T-cell (primary cell): ENCODE measurements around the gene LMF1. TPM values are rescaled to one million over a fixed set of nuclear protein-coding genes. Genes with fewer than 3 reads are reported as not detected.
"Not testable (repeated sequence)": the region's sequence is repeated elsewhere in the genome, so short reads cannot be mapped to it uniquely, and the experiment has no call there.

Source experiments
- ATAC-seq, 4 experiments: fragments of 200-7000 bp in 3 of 4; fragments of 150-1000 bp in 1 of 4; cut with Tn5 transposase; replicated peaks in 1 of 4; 1 replicate in 3 of 4; 2 replicates in 1 of 4; pipeline ENCODE4 v1.10.0; 2021; ENCODE audit warnings: moderate library complexity in 3 of 4, mild to moderate bottlenecking in 2 of 4, moderate number of reproducible peaks in 1 of 4
- CTCF ChIA-PET, 2 donors: fragments of 300-600 bp; sonication (Branson Sonifier 250); formaldehyde crosslinking; loops; one replicate each; lab custom pipeline; 2022; ENCODE audit warnings: antibody characterized with exemption in 2 of 2; lab: Charles Lee
- POLR2A ChIA-PET, 2 donors: fragments of 300-600 bp; sonication (Branson Sonifier 250); formaldehyde crosslinking; loops; one replicate each; lab custom pipeline; 2022; ENCODE audit warnings: antibody characterized with exemption in 2 of 2; lab: Charles Lee
- DNase-seq, 35 experiments: peaks; one replicate each; pipeline versions ENCODE4 v3.0.0 to v3.0.0-alpha.2; 2013 to 2023
- H3K27ac ChIP-seq: one replicate; pipeline ENCODE4 v1.5.1; 2013; ENCODE audit warnings: low read length
- H3K27me3 ChIP-seq, 2 experiments: replicated peaks in 1 of 2; 1 replicate in 1 of 2; 2 replicates in 1 of 2; pipeline versions ENCODE4 v1.6.1 to v1.7.0; 2013; ENCODE audit warnings: low read length in 1 of 2, mixed read lengths in 1 of 2; ENCODE audit not compliant: control insufficient read depth in 2 of 2, insufficient read depth in 2 of 2; ENCODE audit errors: extremely low read depth in 1 of 2
- H3K36me3 ChIP-seq, 2 donors: 1 replicate in 1 of 2; 2 replicates in 1 of 2; pipeline versions ENCODE4 v1.6.1 to v1.7.0; 2013; ENCODE audit warnings: low read length in 1 of 2; ENCODE audit not compliant: control insufficient read depth in 2 of 2, insufficient read depth in 1 of 2; ENCODE audit errors: extremely low read depth in 1 of 2
- H3K4me1 ChIP-seq, 2 experiments: 1 replicate in 1 of 2; 2 replicates in 1 of 2; pipeline versions ENCODE4 v1.6.1 to v1.7.0; 2013; ENCODE audit warnings: low read length in 2 of 2, mixed read lengths in 1 of 2; ENCODE audit not compliant: insufficient read depth in 2 of 2, control insufficient read depth in 1 of 2; ENCODE audit errors: extremely low read depth in 1 of 2
- H3K4me3 ChIP-seq, 2 donors: 1 replicate in 1 of 2; 2 replicates in 1 of 2; pipeline versions ENCODE4 v1.5.1 to v1.7.0; 2013; ENCODE audit warnings: mild to moderate bottlenecking in 2 of 2, low read length in 1 of 2, moderate library complexity in 1 of 2; ENCODE audit not compliant: control insufficient read depth in 1 of 2; ENCODE audit errors: extremely low read depth in 1 of 2
- H3K9me3 ChIP-seq: 2 replicates; pipeline ENCODE4 v1.7.0; 2013
- H3K27ac Mint-ChIP-seq, 2 donors: one replicate each; pipeline ENCODE4 v1.8.0; 2020 to 2021; ENCODE audit warnings: mild to moderate bottlenecking in 2 of 2, mixed read lengths in 2 of 2
- H3K27me3 Mint-ChIP-seq, 2 donors: one replicate each; pipeline ENCODE4 v1.8.0; 2021 to 2022; ENCODE audit warnings: mixed read lengths in 2 of 2
- H3K36me3 Mint-ChIP-seq: one replicate; pipeline ENCODE4 v1.8.0; 2021; ENCODE audit warnings: mixed read lengths
- H3K4me1 Mint-ChIP-seq, 3 donors: one replicate each; pipeline ENCODE4 v1.8.0; 2020 to 2022; ENCODE audit warnings: mixed read lengths in 3 of 3, mild to moderate bottlenecking in 1 of 3
- H3K4me3 Mint-ChIP-seq, 3 donors: one replicate each; pipeline ENCODE4 v1.8.0; 2020 to 2022; ENCODE audit warnings: mild to moderate bottlenecking in 3 of 3, mixed read lengths in 3 of 3, moderate library complexity in 3 of 3
- H3K9me3 Mint-ChIP-seq, 3 donors: one replicate each; pipeline ENCODE4 v1.8.0; 2020 to 2022; ENCODE audit warnings: mixed read lengths in 3 of 3
- WGBS: methylation state at CpG from one replicate; pipeline ENCODE4 v1.1.5; 2013; ENCODE audit warnings: missing lambda C conversion rate; ENCODE audit not compliant: insufficient coverage; 5-methylcytosine and 5-hydroxymethylcytosine counted together
- total RNA-seq, 35 experiments: library from RNA in 6 of 35; stranded (reverse) in 6 of 35; fragments of 120-200 nt in 1 of 35; gene quantifications; one replicate each; pipeline versions ENCODE4 v1.2.1 to v1.2.4 and lab custom pipeline; 2013 to 2026

LMF1 gene
- total RNA-seq, 5 donors from 2014 or later (not counting 1 experiment from before 2014, with no cell fraction given) = 46.6 to 59.4 (median 51.1) TPM

- WGBS = 88% methylated on average over 17 of the region's 22 CpGs
- CTCF ChIA-PET = no interaction called here
- Histone ChIP-seq H3K9me3 (no peaks in the 10 kb centered on the region), H3K4me3 (no peak overlapping the region), H3K4me1 (peaks cover 0 to 3% of the 10 kb centered on the region in 2 experiments), H3K27me3 (no peaks in the 10 kb centered on the region), H3K36me3 (peaks cover 8 to 28% of the 10 kb centered on the region in 2 donors), H3K27ac (no peak overlapping the region)
- ATAC-seq (no peak), DNase-seq (no peak)
- Mint-ChIP-seq H3K27me3 (no peaks in the 10 kb centered on the region), H3K36me3 (peaks cover 32% of the 10 kb centered on the region), H3K27ac (no peak overlapping the region), H3K4me1 (peaks cover 5 to 12% (median 10%) of the 10 kb centered on the region in 3 donors), H3K9me3 (no peaks in the 10 kb centered on the region), H3K4me3 (no peak overlapping the region)
- POLR2A ChIA-PET = no interaction called here
Observed at GRCh38 chr16:951660-952301, 19.0 kb downstream of the LMF1 start.

- H3K4me3 Mint-ChIP-seq, DNase-seq, H3K27me3 Mint-ChIP-seq, H3K27ac Mint-ChIP-seq, H3K27me3 ChIP-seq, H3K9me3 Mint-ChIP-seq, ATAC-seq, H3K27ac ChIP-seq, POLR2A ChIA-PET, CTCF ChIA-PET, H3K4me3 ChIP-seq, H3K4me1 ChIP-seq, H3K9me3 ChIP-seq: not testable (repeated sequence)
- WGBS = 89% methylated on average over 26 of the region's 27 CpGs
- peaks cover 36% of the 10 kb centered on the region for H3K36me3 Mint-ChIP-seq
- peaks cover 5 to 12% (median 10%) of the 10 kb centered on the region in 3 donors for H3K4me1 Mint-ChIP-seq
- H3K36me3 ChIP-seq = peaks cover 8 to 36% of the 10 kb centered on the region in 2 donors
Observed at GRCh38 chr16:950733-951573, 19.8 kb downstream of the LMF1 start.

- H3K4me3 ChIP-seq, DNase-seq, H3K4me1 Mint-ChIP-seq, H3K27ac ChIP-seq, H3K4me1 ChIP-seq, H3K4me3 Mint-ChIP-seq, H3K9me3 Mint-ChIP-seq, H3K27me3 ChIP-seq, ATAC-seq, CTCF ChIA-PET, H3K9me3 ChIP-seq, H3K27me3 Mint-ChIP-seq, H3K27ac Mint-ChIP-seq, POLR2A ChIA-PET: not testable (repeated sequence)
- 92% methylated on average over 14 of the region's 18 CpGs for WGBS
- H3K36me3 ChIP-seq = peaks cover 12 to 38% of the 10 kb centered on the region in 2 donors
- H3K36me3 Mint-ChIP-seq = peaks cover 47% of the 10 kb centered on the region
Observed at GRCh38 chr16:948767-949166, 22.0 kb downstream of the LMF1 start.

- peaks cover 50% of the 10 kb centered on the region for H3K36me3 Mint-ChIP-seq
- H3K4me1 Mint-ChIP-seq, POLR2A ChIA-PET, H3K9me3 Mint-ChIP-seq, H3K4me1 ChIP-seq, H3K27ac Mint-ChIP-seq, DNase-seq, H3K27me3 Mint-ChIP-seq, H3K9me3 ChIP-seq, CTCF ChIA-PET, H3K27ac ChIP-seq, ATAC-seq, H3K27me3 ChIP-seq, H3K4me3 Mint-ChIP-seq, H3K4me3 ChIP-seq: not testable (repeated sequence)
- 87% methylated on average over 17 of the region's 17 CpGs for WGBS
- peaks cover 12 to 38% of the 10 kb centered on the region in 2 donors for H3K36me3 ChIP-seq
Observed at GRCh38 chr16:947922-948303, 22.9 kb downstream of the LMF1 start.

GRCh38 chr16:947255-947921 lies 23.4 kb downstream of the LMF1 start:
- no peak overlapping the region for H3K27ac Mint-ChIP-seq
- H3K9me3 ChIP-seq = no peaks in the 10 kb centered on the region
- H3K36me3 ChIP-seq = peaks cover 12 to 37% of the 10 kb centered on the region in 2 donors
- 93% methylated on average over 16 of the region's 21 CpGs for WGBS
- peaks cover 0 to 3% (median 2%) of the 10 kb centered on the region in 3 donors for H3K4me1 Mint-ChIP-seq
- peaks cover 53% of the 10 kb centered on the region for H3K36me3 Mint-ChIP-seq
- no peaks in the 10 kb centered on the region for H3K27me3 ChIP-seq
- H3K4me3 ChIP-seq = no peak overlapping the region
- H3K4me1 ChIP-seq = no peaks in the 10 kb centered on the region
- no peak overlapping the region for H3K27ac ChIP-seq
- DNase-seq = no peak
- peaks cover 6 to 10% (median 8%) of the 10 kb centered on the region in 3 donors for H3K9me3 Mint-ChIP-seq
- ChIA-PET POLR2A (no interaction called here), CTCF (no interaction called here)
- no peak for ATAC-seq
- no peaks in the 10 kb centered on the region for H3K27me3 Mint-ChIP-seq
- no peak overlapping the region for H3K4me3 Mint-ChIP-seq

- Histone ChIP-seq H3K4me1 (no peaks in the 10 kb centered on the region), H3K9me3 (peaks cover 3% of the 10 kb centered on the region), H3K27ac (no peak overlapping the region), H3K36me3 (peaks cover 5 to 27% of the 10 kb centered on the region in 2 donors), H3K4me3 (no peak overlapping the region), H3K27me3 (no peaks in the 10 kb centered on the region)
- ChIA-PET POLR2A (no interaction called here), CTCF (no interaction called here)
- ATAC-seq = no peak
- no peak for DNase-seq
- H3K27me3 Mint-ChIP-seq = no peaks in the 10 kb centered on the region
- no peak overlapping the region for H3K27ac Mint-ChIP-seq
- 97% methylated on average over 7 of the region's 8 CpGs for WGBS
- peaks cover 0 to 2% (median 0%) of the 10 kb centered on the region in 3 donors for H3K4me1 Mint-ChIP-seq
- H3K4me3 Mint-ChIP-seq = no peak overlapping the region
- H3K36me3 Mint-ChIP-seq = peaks cover 55% of the 10 kb centered on the region
- H3K9me3 Mint-ChIP-seq = peaks cover 13 to 20% (median 17%) of the 10 kb centered on the region in 3 donors
Observed at GRCh38 chr16:946048-946395, 24.8 kb downstream of the LMF1 start.
